Parathyroid adenoma (tissue), 2 donors: Measurements from ENCODE around the gene LAMA3.
"Not testable (repeated sequence)": the region's sequence is repeated elsewhere in the genome, so short reads cannot be mapped to it uniquely, and the experiment has no call there.

ENCODE experiments used
- H2AFZ ChIP-seq: fragments of 300-600 bp; sonication (generic); one replicate; pipeline ENCODE4 v1.7.0; 2017; ENCODE audit warnings: antibody characterized with exemption, mild to moderate bottlenecking
- H3K27ac ChIP-seq: fragments of 300-600 bp; sonication (generic); one replicate; pipeline ENCODE4 v1.7.0; 2017
- H3K27me3 ChIP-seq: fragments of 300-600 bp; sonication (generic); one replicate; pipeline ENCODE4 v1.7.0; 2017; ENCODE audit warnings: low read length; ENCODE audit not compliant: control insufficient read depth, insufficient read depth
- H3K36me3 ChIP-seq: fragments of 300-600 bp; sonication (generic); one replicate; pipeline ENCODE4 v1.7.0; 2017; ENCODE audit warnings: low read length; ENCODE audit not compliant: control insufficient read depth, insufficient read depth
- H3K4me1 ChIP-seq: fragments of 300-600 bp; sonication (generic); one replicate; pipeline ENCODE4 v1.7.0; 2017; ENCODE audit warnings: control low read depth
- H3K4me2 ChIP-seq: fragments of 300-600 bp; sonication (generic); one replicate; pipeline ENCODE4 v1.7.0; 2017; ENCODE audit warnings: low read length
- H3K4me3 ChIP-seq: fragments of 300-600 bp; sonication (generic); one replicate; pipeline ENCODE4 v1.7.0; 2017; ENCODE audit warnings: low read depth, low read length
- H3K79me2 ChIP-seq: fragments of 300-600 bp; sonication (generic); one replicate; pipeline ENCODE4 v1.7.0; 2017; ENCODE audit warnings: control low read depth
- H3K9ac ChIP-seq: fragments of 300-600 bp; sonication (generic); one replicate; pipeline ENCODE4 v1.7.0; 2017; ENCODE audit warnings: mild to moderate bottlenecking
- H3K9me3 ChIP-seq: fragments of 300-600 bp; sonication (generic); one replicate; pipeline ENCODE4 v1.7.0; 2017; ENCODE audit warnings: low read length; ENCODE audit not compliant: control insufficient read depth
- TF ChIP-seq, protein P1 (sequence below): fragments of 300-600 bp; sonication (generic); IDR thresholded peaks from one replicate; pipeline ENCODE4 v1.7.0; 2017; ENCODE audit warnings: antibody characterized with exemption, mild to moderate bottlenecking
- donor health status: primary hyperparathyroidism.

Gene LAMA3

DNA sequence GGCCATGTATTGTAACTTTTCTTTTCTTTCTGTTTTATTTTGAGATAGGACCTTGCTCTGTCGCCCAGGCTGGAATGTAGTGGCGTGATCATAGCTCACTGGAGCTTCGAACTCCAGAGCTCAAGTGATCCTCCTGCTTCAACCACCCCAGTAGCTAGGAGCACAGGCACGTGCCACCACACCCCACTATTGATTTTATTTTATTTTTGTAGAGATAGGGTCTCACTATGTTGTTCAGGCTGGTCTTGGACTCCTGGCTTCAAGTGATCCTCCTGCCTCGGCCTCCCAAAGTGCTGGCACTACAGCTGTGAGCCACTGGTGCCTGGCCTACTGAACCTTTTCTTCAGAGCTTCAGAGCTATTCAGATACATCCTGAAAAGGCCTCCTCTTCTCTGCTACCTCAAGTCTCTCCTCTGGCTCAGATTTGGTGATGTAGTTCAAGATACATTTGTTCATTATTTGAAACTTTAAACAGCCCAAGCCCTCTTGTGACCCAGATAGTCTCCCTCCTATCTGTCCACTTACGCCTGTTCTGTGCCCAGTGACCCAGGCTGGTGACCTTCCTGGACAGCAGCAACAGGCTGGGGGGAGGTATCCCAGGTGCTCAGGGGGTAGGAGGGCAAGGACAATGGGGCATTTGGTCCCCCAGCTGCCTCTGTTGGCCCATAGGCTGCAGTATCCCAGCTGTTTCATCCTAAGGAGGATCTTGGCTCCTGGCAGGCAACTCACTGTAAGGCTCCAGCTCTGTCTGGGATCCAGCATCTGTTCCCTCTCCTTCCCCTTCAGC is 38.6 kb downstream of the LAMA3 start:
- peaks cover 21% of the 10 kb centered on the region for H3K79me2 ChIP-seq
- H3K4me2 ChIP-seq: no peak overlapping the region
- no peaks in the 10 kb centered on the region for H3K36me3 ChIP-seq
- no peak overlapping the region for H3K27ac ChIP-seq
- H3K27me3 ChIP-seq: no peaks in the 10 kb centered on the region
- TF ChIP-seq, protein P1, sequence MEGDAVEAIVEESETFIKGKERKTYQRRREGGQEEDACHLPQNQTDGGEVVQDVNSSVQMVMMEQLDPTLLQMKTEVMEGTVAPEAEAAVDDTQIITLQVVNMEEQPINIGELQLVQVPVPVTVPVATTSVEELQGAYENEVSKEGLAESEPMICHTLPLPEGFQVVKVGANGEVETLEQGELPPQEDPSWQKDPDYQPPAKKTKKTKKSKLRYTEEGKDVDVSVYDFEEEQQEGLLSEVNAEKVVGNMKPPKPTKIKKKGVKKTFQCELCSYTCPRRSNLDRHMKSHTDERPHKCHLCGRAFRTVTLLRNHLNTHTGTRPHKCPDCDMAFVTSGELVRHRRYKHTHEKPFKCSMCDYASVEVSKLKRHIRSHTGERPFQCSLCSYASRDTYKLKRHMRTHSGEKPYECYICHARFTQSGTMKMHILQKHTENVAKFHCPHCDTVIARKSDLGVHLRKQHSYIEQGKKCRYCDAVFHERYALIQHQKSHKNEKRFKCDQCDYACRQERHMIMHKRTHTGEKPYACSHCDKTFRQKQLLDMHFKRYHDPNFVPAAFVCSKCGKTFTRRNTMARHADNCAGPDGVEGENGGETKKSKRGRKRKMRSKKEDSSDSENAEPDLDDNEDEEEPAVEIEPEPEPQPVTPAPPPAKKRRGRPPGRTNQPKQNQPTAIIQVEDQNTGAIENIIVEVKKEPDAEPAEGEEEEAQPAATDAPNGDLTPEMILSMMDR: no peak
- no peak overlapping the region for H2AFZ ChIP-seq
- peaks cover 31% of the 10 kb centered on the region for H3K4me1 ChIP-seq
- H3K9ac ChIP-seq: no peak overlapping the region
- no peaks in the 10 kb centered on the region for H3K9me3 ChIP-seq
- no peak overlapping the region for H3K4me3 ChIP-seq

DNA sequence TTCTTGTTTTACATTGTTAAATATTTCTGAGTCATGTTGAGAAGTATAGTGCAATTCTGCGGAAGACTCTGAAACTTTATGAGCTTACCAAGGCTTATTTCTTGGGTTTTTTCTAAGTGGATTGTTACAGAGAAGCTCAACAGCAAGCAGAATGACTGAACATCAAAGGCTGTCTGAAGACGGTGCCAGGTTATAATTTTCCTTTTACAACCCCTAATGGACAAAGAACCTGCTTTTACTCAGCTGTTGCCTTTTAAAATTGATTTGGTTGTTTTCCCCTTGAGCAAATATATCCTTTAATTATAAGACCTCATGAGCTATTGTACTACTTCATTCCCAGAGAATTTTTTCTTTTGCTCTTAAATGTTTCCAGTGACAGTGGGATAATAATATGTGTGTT is 41.6 kb downstream of the LAMA3 start:
- TF ChIP-seq, protein P1: no peak
- peaks cover 11% of the 10 kb centered on the region for H3K4me1 ChIP-seq
- H3K9me3 ChIP-seq: no peaks in the 10 kb centered on the region
- H3K79me2 ChIP-seq: peaks cover 21% of the 10 kb centered on the region
- no peak overlapping the region for H2AFZ ChIP-seq
- no peak overlapping the region for H3K4me2 ChIP-seq
- no peak overlapping the region for H3K4me3 ChIP-seq
- H3K9ac ChIP-seq: no peak overlapping the region
- H3K27ac ChIP-seq: no peak overlapping the region
- H3K27me3 ChIP-seq: no peaks in the 10 kb centered on the region
- no peaks in the 10 kb centered on the region for H3K36me3 ChIP-seq

DNA sequence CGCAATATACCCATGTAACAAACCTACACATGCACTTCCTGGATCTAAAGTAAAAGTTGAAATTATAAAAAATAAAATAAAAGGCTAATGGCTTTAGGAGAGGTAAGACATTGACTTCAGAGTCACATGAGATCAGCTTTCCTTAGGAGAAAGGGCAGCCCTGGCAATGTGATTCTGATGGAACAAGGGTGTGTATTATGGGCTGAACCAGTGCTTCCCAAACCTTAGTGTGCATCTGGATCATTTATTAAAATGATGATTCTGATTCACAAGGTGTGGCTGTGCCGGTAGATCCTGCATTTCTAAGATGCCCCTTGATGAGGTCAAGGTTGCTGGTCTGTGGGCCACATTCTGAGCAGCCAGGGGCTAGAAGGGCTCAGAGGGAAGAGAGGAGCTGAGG is 42.6 kb downstream of the LAMA3 start:
- Histone ChIP-seq H3K9ac (no peak overlapping the region), H3K27ac (no peak overlapping the region), H3K36me3 (no peaks in the 10 kb centered on the region), H3K4me3 (no peak overlapping the region), H3K79me2 (peaks cover 21% of the 10 kb centered on the region), H3K9me3 (no peaks in the 10 kb centered on the region), H3K4me2 (no peak overlapping the region), H3K4me1 (peaks cover 4% of the 10 kb centered on the region), H2AFZ (no peak overlapping the region), H3K27me3 (no peaks in the 10 kb centered on the region)
- TF ChIP-seq, protein P1: no peak

DNA sequence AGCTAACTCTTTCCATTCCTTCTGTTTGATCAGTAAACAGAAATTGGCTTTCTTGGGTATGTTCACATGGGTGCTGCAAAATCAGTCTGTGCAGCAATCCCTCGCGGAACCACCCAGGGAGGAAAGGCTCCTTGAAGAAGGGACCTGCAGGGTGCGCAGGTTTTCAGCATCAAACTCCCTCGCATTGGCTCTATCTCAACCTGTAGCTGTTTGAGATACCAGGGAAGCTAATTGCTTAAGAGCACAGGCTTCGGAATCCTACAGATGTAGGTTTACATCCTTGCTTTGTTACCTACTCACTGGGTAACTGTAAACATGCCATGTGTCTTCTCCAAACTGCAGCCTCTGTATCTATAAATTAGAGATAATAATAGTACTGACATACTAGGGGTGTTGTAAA is 43.2 kb downstream of the LAMA3 start:
- Histone ChIP-seq H3K27me3 (no peaks in the 10 kb centered on the region), H3K27ac (no peak overlapping the region), H3K9me3 (no peaks in the 10 kb centered on the region), H2AFZ (no peak overlapping the region), H3K36me3 (no peaks in the 10 kb centered on the region), H3K9ac (no peak overlapping the region), H3K4me2 (no peak overlapping the region), H3K4me3 (no peak overlapping the region), H3K4me1 (peaks cover 9% of the 10 kb centered on the region), H3K79me2 (peaks cover 21% of the 10 kb centered on the region)
- TF ChIP-seq, protein P1: no peak

DNA sequence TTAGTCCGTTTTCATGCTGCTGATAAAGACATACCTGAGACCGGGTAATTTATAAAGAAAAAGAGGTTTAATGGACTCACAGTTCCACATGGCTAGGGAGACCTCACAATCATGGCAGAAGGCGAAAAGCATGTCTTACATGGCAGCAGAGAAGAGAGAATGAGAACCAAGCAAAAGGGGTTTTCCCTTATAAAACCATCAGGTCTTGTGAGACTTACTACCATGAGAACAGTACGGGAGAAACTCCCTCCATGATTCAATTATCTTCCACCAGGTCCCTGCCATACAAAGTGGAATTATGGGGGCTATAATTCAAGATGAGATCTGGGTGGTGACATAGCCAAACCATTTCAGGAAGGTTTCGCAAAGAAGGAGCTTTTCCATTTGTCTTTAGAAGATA is 44.0 kb downstream of the LAMA3 start:
- Histone ChIP-seq H3K79me2 (peaks cover 16% of the 10 kb centered on the region), H3K4me1 (peaks cover 11% of the 10 kb centered on the region)
- not testable (repeated sequence) for H3K9me3 ChIP-seq, H3K4me3 ChIP-seq, H3K9ac ChIP-seq, H3K4me2 ChIP-seq, H3K27me3 ChIP-seq, H2AFZ ChIP-seq, H3K27ac ChIP-seq, H3K36me3 ChIP-seq
